Measurements from ENCODE around the gene SLC25A41. TPM values are rescaled to one million over a fixed set of nuclear protein-coding genes. Genes with fewer than 3 reads are reported as not detected.

Gene SLC25A41
- total and polyA plus RNA-seq, 2 of the 8 experiments (the other 6 are each of a cell fraction or from before 2014, with no cell fraction given) = 0.50 TPM; not detected in 1

DNA sequence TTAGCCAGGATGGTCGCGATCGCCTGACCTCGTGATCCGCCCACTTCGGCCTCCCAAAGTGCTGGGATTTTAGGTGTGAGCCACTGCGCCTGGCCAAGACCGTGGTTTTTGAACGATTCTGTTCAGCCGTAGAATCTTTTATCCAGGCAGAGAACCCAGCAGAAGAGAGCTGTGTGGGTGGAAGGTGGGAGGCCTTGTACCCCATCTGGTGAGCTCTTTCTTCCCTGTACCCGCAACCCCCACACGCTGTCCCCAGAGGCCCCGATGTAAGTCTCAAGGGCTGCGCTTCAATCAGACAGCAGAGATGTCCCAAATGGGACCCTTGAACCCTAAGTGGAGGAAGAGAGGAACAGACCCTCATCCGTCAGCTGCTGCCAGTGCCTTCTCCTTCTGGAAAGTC lies 22.4 kb upstream of the SLC25A41 start (continued):
- TF ChIP-seq RFX5 (IDR thresholded peaks at IDR 0.05; ENCODE audit: borderline replicate concordance, low read depth, low read length) = no peak
- TF ChIP-seq SIRT6 (IDR thresholded peaks at IDR 0.05; ENCODE audit: low read length) = no peak
- TF ChIP-seq, protein P1, sequence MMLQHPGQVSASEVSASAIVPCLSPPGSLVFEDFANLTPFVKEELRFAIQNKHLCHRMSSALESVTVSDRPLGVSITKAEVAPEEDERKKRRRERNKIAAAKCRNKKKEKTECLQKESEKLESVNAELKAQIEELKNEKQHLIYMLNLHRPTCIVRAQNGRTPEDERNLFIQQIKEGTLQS (IDR thresholded peaks at IDR 0.05; ENCODE audit: insufficient read depth, low read depth, low read length) = no peak
- TF ChIP-seq, protein P2, sequence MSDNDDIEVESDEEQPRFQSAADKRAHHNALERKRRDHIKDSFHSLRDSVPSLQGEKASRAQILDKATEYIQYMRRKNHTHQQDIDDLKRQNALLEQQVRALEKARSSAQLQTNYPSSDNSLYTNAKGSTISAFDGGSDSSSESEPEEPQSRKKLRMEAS (IDR thresholded peaks at IDR 0.05) = no peak
- TF ChIP-seq RBBP5 (IDR thresholded peaks at IDR 0.05; ENCODE audit: borderline replicate concordance, low read depth, low read length) = no peak

Data from H1 (cell line).